Fibroblast of pulmonary artery (primary cell): ENCODE data around the gene JARID2.

Experiments used
- DNase-seq: peaks from one replicate; pipeline ENCODE4 v3.0.0-alpha.2; 2010; ENCODE audit warnings: low read depth
- H3K4me3 ChIP-seq: replicated peaks from 2 replicates; pipeline ENCODE4 v1.5.1; 2011; ENCODE audit warnings: low read depth, mild to moderate bottlenecking, control low read depth, low read length, moderate library complexity
- TF ChIP-seq, protein P1 (sequence below): IDR thresholded peaks from 2 replicates; pipeline ENCODE4 v1.5.1; 2011; ENCODE audit warnings: mild to moderate bottlenecking, control low read depth, low read length, inconsistent platforms; ENCODE audit errors: missing control alignments

Gene JARID2

DNA sequence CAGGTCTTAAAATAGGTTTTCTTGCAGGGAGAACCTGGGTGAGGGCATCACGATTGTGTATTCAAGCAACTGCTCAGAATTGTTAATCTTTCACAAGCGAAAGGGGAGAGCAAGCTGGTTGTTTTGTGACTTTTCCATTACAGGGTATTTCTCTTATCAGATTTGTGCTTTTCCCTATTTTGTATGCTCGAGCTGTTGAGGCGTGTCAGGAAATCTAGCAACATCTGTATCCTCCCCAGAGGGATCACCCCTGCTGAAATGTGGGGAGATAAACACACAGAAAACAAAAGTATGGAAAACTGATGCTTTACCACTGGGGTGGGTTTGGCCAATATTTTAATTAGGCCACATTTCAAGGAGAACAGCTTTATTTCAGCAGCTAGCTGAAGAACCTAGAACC, 230.0 kb downstream of the JARID2 start:
- TF ChIP-seq, protein P1, sequence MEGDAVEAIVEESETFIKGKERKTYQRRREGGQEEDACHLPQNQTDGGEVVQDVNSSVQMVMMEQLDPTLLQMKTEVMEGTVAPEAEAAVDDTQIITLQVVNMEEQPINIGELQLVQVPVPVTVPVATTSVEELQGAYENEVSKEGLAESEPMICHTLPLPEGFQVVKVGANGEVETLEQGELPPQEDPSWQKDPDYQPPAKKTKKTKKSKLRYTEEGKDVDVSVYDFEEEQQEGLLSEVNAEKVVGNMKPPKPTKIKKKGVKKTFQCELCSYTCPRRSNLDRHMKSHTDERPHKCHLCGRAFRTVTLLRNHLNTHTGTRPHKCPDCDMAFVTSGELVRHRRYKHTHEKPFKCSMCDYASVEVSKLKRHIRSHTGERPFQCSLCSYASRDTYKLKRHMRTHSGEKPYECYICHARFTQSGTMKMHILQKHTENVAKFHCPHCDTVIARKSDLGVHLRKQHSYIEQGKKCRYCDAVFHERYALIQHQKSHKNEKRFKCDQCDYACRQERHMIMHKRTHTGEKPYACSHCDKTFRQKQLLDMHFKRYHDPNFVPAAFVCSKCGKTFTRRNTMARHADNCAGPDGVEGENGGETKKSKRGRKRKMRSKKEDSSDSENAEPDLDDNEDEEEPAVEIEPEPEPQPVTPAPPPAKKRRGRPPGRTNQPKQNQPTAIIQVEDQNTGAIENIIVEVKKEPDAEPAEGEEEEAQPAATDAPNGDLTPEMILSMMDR = no peak

DNA sequence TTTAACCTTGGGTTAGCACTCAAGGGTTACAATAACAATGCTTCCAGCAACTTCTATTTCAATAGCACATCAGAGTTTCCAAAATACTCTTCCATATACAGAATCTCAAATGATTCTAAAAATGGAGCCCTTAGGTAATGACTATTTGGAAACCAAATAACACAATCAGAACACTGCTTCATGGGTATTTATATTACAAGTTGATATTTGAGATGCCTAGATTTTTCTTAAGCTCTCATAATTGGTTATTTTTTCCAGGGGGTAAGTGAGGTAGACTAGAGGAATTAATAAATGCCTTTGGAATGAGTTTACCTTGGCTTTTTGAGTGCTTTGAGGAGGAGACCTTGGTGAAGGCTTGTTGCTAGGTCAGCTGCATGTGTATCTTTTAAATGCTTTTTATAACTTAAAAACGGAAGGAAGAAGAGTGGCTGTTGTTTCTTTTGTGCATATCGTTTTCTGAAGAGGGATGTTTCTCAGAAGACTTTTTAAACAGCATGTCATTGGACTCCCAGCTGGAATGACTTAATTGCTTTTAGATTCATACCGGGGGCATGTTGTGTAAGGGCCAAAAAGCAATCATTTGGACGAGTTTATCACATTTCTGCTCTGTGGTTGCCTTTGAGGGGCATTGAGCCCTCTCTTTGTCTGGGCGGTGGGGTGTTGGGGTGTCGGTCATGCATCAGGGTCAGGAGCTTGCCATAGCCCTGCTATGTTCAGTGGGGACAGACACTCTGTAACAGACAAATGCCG, 230.9 kb downstream of the JARID2 start:
- no peak overlapping the region for H3K4me3 ChIP-seq
- DNase-seq = no peak
- TF ChIP-seq, protein P1 = no peak

More for the DNA sequence above, 230.0 kb downstream of the JARID2 start:
- H3K4me3 ChIP-seq = no peak overlapping the region
- no peak for DNase-seq

DNA sequence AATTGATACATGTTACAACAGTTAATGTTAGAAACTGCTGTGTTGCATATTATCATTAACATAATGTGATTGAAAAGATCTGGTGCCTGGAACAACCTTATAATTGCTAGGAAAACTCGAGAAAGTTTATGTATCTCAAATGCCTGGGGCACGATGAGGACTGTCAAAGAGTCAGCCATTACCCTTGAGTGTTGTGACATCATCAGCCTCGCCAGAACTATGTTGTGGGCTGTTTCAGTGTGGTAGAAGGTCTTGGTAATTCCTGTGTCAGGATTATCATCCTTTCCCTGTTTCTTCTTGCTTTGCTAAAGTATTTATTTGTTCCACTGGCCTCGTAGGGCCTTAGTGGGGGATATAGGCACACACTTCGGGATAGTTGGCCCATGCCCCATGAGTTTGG, 231.9 kb downstream of the JARID2 start:
- TF ChIP-seq, protein P1 = no peak
- DNase-seq = no peak

DNA sequence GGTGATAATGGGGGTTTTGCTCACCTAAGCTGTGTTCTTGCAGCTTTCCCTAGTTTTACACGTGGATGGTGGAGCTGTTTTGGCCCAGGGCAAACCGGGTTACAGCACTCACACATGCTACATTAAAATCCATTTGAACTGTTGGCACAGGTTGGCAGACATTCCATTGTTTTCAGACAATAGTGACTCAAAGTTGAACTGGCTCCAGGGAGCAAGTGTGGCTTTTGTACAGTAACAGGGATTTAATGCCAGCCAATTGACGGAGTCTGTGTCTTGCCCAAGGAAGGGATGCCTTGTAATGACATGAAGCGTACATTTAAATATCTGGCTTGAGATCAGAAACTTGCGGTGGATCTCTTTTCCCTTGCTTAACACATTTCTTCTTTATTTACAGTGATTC, 233.9 kb downstream of the JARID2 start:
- TF ChIP-seq, protein P1 = no peak
- DNase-seq = no peak

More for the DNA sequence above, 231.9 kb downstream of the JARID2 start:
- H3K4me3 ChIP-seq = no peak overlapping the region

DNA sequence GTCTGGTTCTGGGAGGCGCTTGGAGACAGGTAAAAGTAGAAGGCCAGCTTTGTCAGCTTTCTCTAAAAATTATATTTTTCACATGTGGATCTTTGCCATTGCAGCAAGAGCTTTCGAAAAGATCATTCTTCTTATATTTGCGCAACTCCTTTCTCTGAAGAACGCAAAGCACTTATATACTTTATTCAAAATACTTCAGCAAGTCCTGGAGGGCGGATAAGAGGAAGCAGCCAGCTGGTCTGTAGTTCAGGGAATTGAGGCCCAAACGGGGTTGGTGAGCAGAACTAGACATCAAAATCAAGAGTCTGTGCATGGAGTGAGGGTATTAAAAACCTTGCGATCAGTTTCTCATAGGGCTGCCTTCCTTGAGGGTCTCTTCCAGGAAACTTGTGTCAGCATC, 234.7 kb downstream of the JARID2 start:
- no peak for DNase-seq
- no peak overlapping the region for H3K4me3 ChIP-seq
- TF ChIP-seq, protein P1 = no peak

More for the DNA sequence above, 233.9 kb downstream of the JARID2 start:
- no peak overlapping the region for H3K4me3 ChIP-seq

DNA sequence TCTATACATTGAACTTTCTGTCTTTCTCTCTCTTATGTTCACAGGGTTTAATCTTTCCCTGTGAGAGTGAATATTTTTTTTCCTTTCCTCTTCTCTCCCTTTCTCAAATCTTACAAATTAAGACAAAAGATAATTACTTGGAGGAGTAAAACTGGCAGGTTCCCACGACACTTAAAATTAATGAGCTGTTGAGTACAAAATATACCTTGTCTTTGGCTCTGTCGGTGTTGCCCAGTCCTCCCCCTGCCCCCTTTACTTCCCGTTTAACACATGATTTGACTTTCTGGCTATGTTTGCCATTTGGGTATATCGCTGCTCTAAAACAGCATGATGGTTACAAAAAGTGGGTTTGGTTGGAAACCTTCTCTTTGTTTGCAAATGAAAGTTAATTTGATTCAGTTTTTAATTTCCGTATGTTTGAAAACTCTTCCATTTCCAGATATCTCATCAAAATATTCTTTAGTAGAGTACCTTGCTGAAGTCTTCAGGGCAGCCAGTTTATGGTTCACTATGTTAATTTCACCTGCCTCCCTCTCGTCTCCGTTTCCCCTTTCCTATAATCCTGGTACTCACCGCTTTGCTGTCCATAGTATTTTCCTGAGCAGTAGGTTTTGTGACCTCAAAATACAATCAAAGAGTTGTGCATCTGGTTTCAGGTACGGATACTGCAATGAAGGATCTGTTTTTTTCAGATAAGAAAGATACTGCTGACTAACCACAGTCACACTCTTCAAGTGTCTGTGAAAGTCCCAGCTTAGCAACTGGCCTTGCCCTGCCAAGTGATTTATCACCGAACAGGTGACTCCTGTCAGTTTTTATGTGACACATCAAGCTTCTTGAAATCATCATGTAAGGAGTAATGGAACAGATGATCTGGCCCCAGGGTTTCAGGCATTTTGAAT, 235.8 kb downstream of the JARID2 start:
- no peak overlapping the region for H3K4me3 ChIP-seq
- TF ChIP-seq, protein P1 = no peak
- DNase-seq = no peak
